ENCODE measurements around the gene WNT9A. TPM values are rescaled to one million over a fixed set of nuclear protein-coding genes. Genes with fewer than 3 reads are reported as not detected.
"Not testable (repeated sequence)": the region's sequence is repeated elsewhere in the genome, so short reads cannot be mapped to it uniquely, and the experiment has no call there.

The WNT9A gene
- polyA plus RNA-seq, 1 of the 3 experiments (the other 2 are of a cell fraction), result 0.31 TPM

GRCh38 chr1:227966733-227967132 is 19.0 kb upstream of the WNT9A start:
- POLR2A ChIA-PET, result not testable (repeated sequence)

GRCh38 chr1:227961651-227962466 is 14.1 kb upstream of the WNT9A start:
- no peak for TF ChIP-seq RXRA (IDR thresholded peaks at IDR 0.05; ENCODE audit: borderline replicate concordance, low read depth)
- no peak for TF ChIP-seq USF1 (IDR thresholded peaks at IDR 0.05; ENCODE audit: borderline replicate concordance, low read depth)
- no peaks in the 10 kb centered on the region for H4K20me1 ChIP-seq (ENCODE audit: insufficient read depth)
- H2AFZ ChIP-seq (ENCODE audit: low read depth), result no peak overlapping the region
- H3K79me2 ChIP-seq (ENCODE audit: insufficient read depth), result no peaks in the 10 kb centered on the region
- no peaks in the 10 kb centered on the region for H3K4me1 ChIP-seq (ENCODE audit: control insufficient read depth in 1 of 2, insufficient read depth in 2 of 2, low read depth in 1 of 2, low read length in 1 of 2)
- H3K9ac ChIP-seq, result no peak overlapping the region
- H3K4me2 ChIP-seq, result no peak overlapping the region
- no peak overlapping the region for H3K27ac ChIP-seq (ENCODE audit: low read depth in 2 of 2, low read length in 1 of 2)
- H3K27me3 ChIP-seq (ENCODE audit: insufficient read depth), result no peaks in the 10 kb centered on the region
- no peak overlapping the region for H3K4me3 ChIP-seq (ENCODE audit: low read depth in 2 of 2, low read length in 1 of 2)
- H3F3A ChIP-seq (replicated peaks; ENCODE audit: insufficient read depth), result no peaks in the 10 kb centered on the region
- CTCF ChIA-PET, result interaction anchor here (1.2 to 1.5 kb wide), 2 partner anchors 12 to 13 kb away, joined by 3 to 4 read pairs; no protein-coding TSS in a partner anchor
- POLR2A ChIA-PET, result no interaction called here
- no peaks in the 10 kb centered on the region for H3K36me3 ChIP-seq (replicated peaks in 1 of 2; ENCODE audit: control insufficient read depth in 1 of 2, insufficient read depth in 2 of 2, low read length in 1 of 2)
- 29% methylated on average over 4 of the region's 4 CpGs for WGBS (ENCODE audit: low lambda C conversion rate)
- DNase-seq, result no peak
- H3K9me2 ChIP-seq, result no peaks in the 10 kb centered on the region
- H3K9me3 ChIP-seq, result no peaks in the 10 kb centered on the region

More at GRCh38 chr1:227966733-227967132, 19.0 kb upstream of the WNT9A start:
- H3K79me2 ChIP-seq (ENCODE audit: insufficient read depth); H3K9me2 ChIP-seq; CTCF ChIA-PET; H2AFZ ChIP-seq (ENCODE audit: low read depth); H3K4me2 ChIP-seq; H3K4me1 ChIP-seq (ENCODE audit: control insufficient read depth in 1 of 2, insufficient read depth in 2 of 2, low read depth in 1 of 2, low read length in 1 of 2); H3F3A ChIP-seq (replicated peaks; ENCODE audit: insufficient read depth); H3K36me3 ChIP-seq (replicated peaks in 1 of 2; ENCODE audit: control insufficient read depth in 1 of 2, insufficient read depth in 2 of 2, low read length in 1 of 2); H3K9me3 ChIP-seq; H3K4me3 ChIP-seq (ENCODE audit: low read depth in 2 of 2, low read length in 1 of 2); H3K27me3 ChIP-seq (ENCODE audit: insufficient read depth); H4K20me1 ChIP-seq (ENCODE audit: insufficient read depth); H3K27ac ChIP-seq (ENCODE audit: low read depth in 2 of 2, low read length in 1 of 2); DNase-seq; H3K9ac ChIP-seq: not testable (repeated sequence)
- no CpG with 5 or more reads among the region's 2 CpGs for WGBS (ENCODE audit: low lambda C conversion rate)
- 0 out of 2 replicates have a peak, but pooled peaks have one; percentile 7 for TF ChIP-seq CTCF (IDR thresholded peaks at IDR 0.05)

- H3K27me3 ChIP-seq (ENCODE audit: insufficient read depth), result no peaks in the 10 kb centered on the region
- H3K36me3 ChIP-seq (replicated peaks in 1 of 2; ENCODE audit: control insufficient read depth in 1 of 2, insufficient read depth in 2 of 2, low read length in 1 of 2), result no peaks in the 10 kb centered on the region
- POLR2A ChIA-PET, result no interaction called here
- H3F3A ChIP-seq (replicated peaks; ENCODE audit: insufficient read depth), result no peaks in the 10 kb centered on the region
- no peaks in the 10 kb centered on the region for H3K9me3 ChIP-seq
- WGBS (ENCODE audit: low lambda C conversion rate), result 57% methylated on average over 10 of the region's 10 CpGs
- H3K4me2 ChIP-seq, result no peak overlapping the region
- no peak for DNase-seq
- H3K4me1 ChIP-seq (ENCODE audit: control insufficient read depth in 1 of 2, insufficient read depth in 2 of 2, low read depth in 1 of 2, low read length in 1 of 2), result no peaks in the 10 kb centered on the region
- H3K4me3 ChIP-seq (ENCODE audit: low read depth in 2 of 2, low read length in 1 of 2), result no peak overlapping the region
- H3K27ac ChIP-seq (ENCODE audit: low read depth in 2 of 2, low read length in 1 of 2), result no peak overlapping the region
- H2AFZ ChIP-seq (ENCODE audit: low read depth), result no peak overlapping the region
- no peak overlapping the region for H3K9ac ChIP-seq
- H3K9me2 ChIP-seq, result no peaks in the 10 kb centered on the region
- no peaks in the 10 kb centered on the region for H3K79me2 ChIP-seq (ENCODE audit: insufficient read depth)
- H4K20me1 ChIP-seq (ENCODE audit: insufficient read depth), result no peaks in the 10 kb centered on the region
- CTCF ChIA-PET, result interaction anchor here (1.4 kb wide), 1 partner anchor 12 kb away, joined by 6 read pairs; no protein-coding TSS in a partner anchor
- no peak for TF ChIP-seq TEAD4 (IDR thresholded peaks at IDR 0.05; ENCODE audit: borderline replicate concordance, insufficient read depth)
- no peak for TF ChIP-seq MAX (IDR thresholded peaks at IDR 0.05; ENCODE audit: low read depth)
- no peak for TF ChIP-seq RFX5 (IDR thresholded peaks at IDR 0.05; ENCODE audit: low read length)
- TF ChIP-seq REST (IDR thresholded peaks at IDR 0.05; ENCODE audit: low read depth, low read length), result no peak
- TF ChIP-seq EZH2phosphoT487 (IDR thresholded peaks at IDR 0.05; ENCODE audit: borderline replicate concordance, low read depth), result no peak
- TF ChIP-seq IRF3 (IDR thresholded peaks at IDR 0.05; ENCODE audit: low read depth, low read length), result no peak
- TF ChIP-seq NRF1 (IDR thresholded peaks at IDR 0.05; ENCODE audit: low read depth, low read length), result no peak
- TF ChIP-seq YY1 (IDR thresholded peaks at IDR 0.05; ENCODE audit: low read depth), result no peak
These were observed 11.7 kb upstream of the WNT9A start for GRCh38 chr1:227959325-227959860.

Measured in SK-N-SH (cell line).